HEK293T (cell line): ENCODE measurements around the gene CLEC16A.

Experiments used
- CTCF ChIA-PET: fragments of 350-600 bp; formaldehyde crosslinking; extraction: SDS; loops from one replicate; lab custom pipeline; 2021; ENCODE audit warnings: antibody characterized with exemption, inconsistent platforms; lab: Yijun Ruan, JAX
- POLR2A ChIA-PET: fragments of 350-600 bp; formaldehyde crosslinking; extraction: SDS; loops from one replicate; lab custom pipeline; 2020; ENCODE audit warnings: antibody characterized with exemption, inconsistent platforms; lab: Yijun Ruan, JAX
- DNase-seq: peaks from one replicate; pipeline ENCODE4 v3.0.0; 2012; ENCODE audit warnings: mixed read lengths; ENCODE audit errors: extremely low spot score
- ARNT ChIP-seq: fragments of 450-650 bp; IDR thresholded peaks from 2 replicates; pipeline ENCODE4 v1.6.1; 2017; ENCODE audit warnings: mild to moderate bottlenecking
- BHLHE40 ChIP-seq: fragments of 450-650 bp; IDR thresholded peaks from 2 replicates; pipeline ENCODE4 v1.6.1; 2016; ENCODE audit warnings: mild to moderate bottlenecking, moderate library complexity, borderline replicate concordance
- CTBP1 ChIP-seq: fragments of 450-650 bp; IDR thresholded peaks from 2 replicates; pipeline ENCODE4 v1.6.1; 2016; ENCODE audit warnings: borderline replicate concordance
- ELF4 ChIP-seq: fragments of 450-650 bp; IDR thresholded peaks from 2 replicates; pipeline ENCODE4 v1.6.1; 2017; ENCODE audit warnings: antibody characterized with exemption
- FOXA1 ChIP-seq: fragments of 450-650 bp; IDR thresholded peaks from 2 replicates; pipeline ENCODE4 v1.6.1; 2016; ENCODE audit warnings: mild to moderate bottlenecking
- FOXK2 ChIP-seq: fragments of 450-650 bp; IDR thresholded peaks from 2 replicates; pipeline ENCODE4 v1.6.1; 2016; ENCODE audit warnings: mild to moderate bottlenecking
- FOXM1 ChIP-seq: fragments of 450-650 bp; IDR thresholded peaks from 2 replicates; pipeline ENCODE4 v1.6.1; 2017; ENCODE audit warnings: mild to moderate bottlenecking, borderline replicate concordance
- HDGF ChIP-seq: fragments of 450-650 bp; IDR thresholded peaks from 2 replicates; pipeline ENCODE4 v1.6.1; 2017; ENCODE audit warnings: antibody characterized with exemption, borderline replicate concordance
- L3MBTL2 ChIP-seq: fragments of 450-650 bp; conservative IDR thresholded peaks from 2 replicates; pipeline ENCODE4 v1.6.1; 2016; ENCODE audit warnings: mild to moderate bottlenecking
- LEF1 ChIP-seq: fragments of 450-650 bp; IDR thresholded peaks from 2 replicates; pipeline ENCODE4 v1.6.1; 2017; ENCODE audit warnings: mild to moderate bottlenecking, borderline replicate concordance
- NFRKB ChIP-seq: fragments of 450-650 bp; IDR thresholded peaks from 2 replicates; pipeline ENCODE4 v1.6.1; 2016; ENCODE audit warnings: mild to moderate bottlenecking, moderate library complexity
- SP1 ChIP-seq: fragments of 450-650 bp; IDR thresholded peaks from 2 replicates; pipeline ENCODE4 v1.6.1; 2017
- SUZ12 ChIP-seq: fragments of 450-650 bp; IDR thresholded peaks from 2 replicates; pipeline ENCODE4 v1.6.1; 2016; ENCODE audit warnings: mild to moderate bottlenecking
- TARDBP ChIP-seq: fragments of 450-650 bp; IDR thresholded peaks from 2 replicates; pipeline ENCODE4 v1.6.1; 2016
- ZNF384 ChIP-seq: fragments of 450-650 bp; IDR thresholded peaks from 2 replicates; pipeline ENCODE4 v1.6.1; 2016
- TF ChIP-seq, protein P1 (sequence below): fragments of 450-650 bp; IDR thresholded peaks from 2 replicates; pipeline ENCODE4 v1.6.1; 2016

The CLEC16A gene

DNA sequence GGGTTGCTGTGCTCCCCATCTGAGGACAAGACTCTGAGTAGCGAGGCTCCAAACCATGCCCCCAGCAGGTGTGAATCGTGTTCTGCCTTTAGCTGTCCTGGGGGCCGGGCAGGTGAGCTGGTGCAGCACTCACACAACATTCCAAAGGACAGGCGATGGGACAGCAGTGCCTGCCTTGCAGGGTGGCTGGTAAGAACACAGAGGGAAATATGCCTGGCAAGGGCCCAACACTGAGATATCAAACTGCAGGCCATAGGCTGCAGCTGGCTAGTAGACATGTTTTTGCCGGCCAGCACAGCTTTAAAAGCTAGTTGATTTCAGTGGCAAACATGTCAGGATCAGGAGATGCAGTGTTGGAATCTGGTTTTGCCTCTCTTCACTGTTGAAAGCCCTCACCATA lies 23.6 kb downstream of the CLEC16A start:
- POLR2A ChIA-PET, result no interaction called here

DNA sequence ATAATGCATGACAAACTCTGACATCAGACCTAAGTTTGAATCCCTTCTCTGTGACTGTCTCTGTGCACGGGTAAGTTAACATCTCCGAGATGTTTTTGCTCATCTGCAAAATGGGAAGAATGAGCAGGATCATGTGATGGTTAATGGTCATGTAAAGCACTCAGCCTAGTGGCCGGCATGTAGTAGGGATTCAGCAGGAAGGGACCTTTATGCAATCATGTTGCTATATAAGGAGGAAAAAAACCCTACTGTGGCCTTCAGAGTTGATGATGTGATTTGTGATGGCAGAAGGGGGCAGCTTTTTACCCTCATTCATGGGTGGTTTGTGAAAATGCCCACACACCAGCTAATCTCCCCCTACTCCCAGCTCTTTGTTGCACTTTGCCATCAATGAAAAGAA lies 24.1 kb downstream of the CLEC16A start:
- no peak for DNase-seq
- TF ChIP-seq HDGF (no peak), L3MBTL2 (no peak), FOXA1 (no peak), BHLHE40 (no peak), ARNT (no peak), FOXM1 (no peak), NFRKB (no peak), CTBP1 (no peak), ELF4 (no peak), SUZ12 (no peak), ZNF384 (no peak)
- CTCF ChIA-PET, result no interaction called here
- POLR2A ChIA-PET, result no interaction called here

More for the DNA sequence above, 23.6 kb downstream of the CLEC16A start:
- TF ChIP-seq HDGF, result no peak
- no peak for TF ChIP-seq TARDBP
- TF ChIP-seq FOXA1, result no peak
- TF ChIP-seq NFRKB, result no peak
- no peak for TF ChIP-seq CTBP1
- no peak for TF ChIP-seq ZNF384
- no peak for TF ChIP-seq SP1
- no peak for TF ChIP-seq L3MBTL2
- TF ChIP-seq, protein P1, sequence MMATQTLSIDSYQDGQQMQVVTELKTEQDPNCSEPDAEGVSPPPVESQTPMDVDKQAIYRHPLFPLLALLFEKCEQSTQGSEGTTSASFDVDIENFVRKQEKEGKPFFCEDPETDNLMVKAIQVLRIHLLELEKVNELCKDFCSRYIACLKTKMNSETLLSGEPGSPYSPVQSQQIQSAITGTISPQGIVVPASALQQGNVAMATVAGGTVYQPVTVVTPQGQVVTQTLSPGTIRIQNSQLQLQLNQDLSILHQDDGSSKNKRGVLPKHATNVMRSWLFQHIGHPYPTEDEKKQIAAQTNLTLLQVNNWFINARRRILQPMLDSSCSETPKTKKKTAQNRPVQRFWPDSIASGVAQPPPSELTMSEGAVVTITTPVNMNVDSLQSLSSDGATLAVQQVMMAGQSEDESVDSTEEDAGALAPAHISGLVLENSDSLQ, result no peak
- CTCF ChIA-PET, result no interaction called here
- DNase-seq, result no peak

DNA sequence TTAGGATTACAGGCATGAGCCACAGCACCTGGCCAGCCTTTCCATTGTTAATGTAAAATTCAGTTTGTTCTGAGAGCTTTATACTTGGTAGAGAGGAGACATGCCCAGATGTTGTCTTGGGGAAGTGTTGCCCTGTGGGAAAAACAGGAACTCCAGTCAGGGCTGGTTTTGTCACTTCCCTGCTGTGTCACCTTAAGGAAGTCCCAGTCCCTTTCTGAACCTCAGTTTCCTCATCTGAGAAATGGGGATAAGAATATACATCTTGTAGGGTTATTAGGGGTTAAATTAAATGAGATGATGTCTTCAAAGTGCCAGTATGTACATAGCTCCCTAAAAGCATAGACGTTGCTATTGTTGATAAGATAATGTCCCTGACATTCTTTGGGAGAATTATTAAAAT lies 25.3 kb downstream of the CLEC16A start:
- TF ChIP-seq SP1 (no peak), SUZ12 (no peak), L3MBTL2 (no peak), FOXM1 (no peak), LEF1 (no peak), NFRKB (no peak), HDGF (no peak), ZNF384 (no peak), CTBP1 (no peak), FOXA1 (no peak), BHLHE40 (no peak), TARDBP (no peak), ELF4 (no peak), ARNT (no peak), FOXK2 (no peak)
- TF ChIP-seq, protein P1, result no peak
- POLR2A ChIA-PET, result no interaction called here

DNA sequence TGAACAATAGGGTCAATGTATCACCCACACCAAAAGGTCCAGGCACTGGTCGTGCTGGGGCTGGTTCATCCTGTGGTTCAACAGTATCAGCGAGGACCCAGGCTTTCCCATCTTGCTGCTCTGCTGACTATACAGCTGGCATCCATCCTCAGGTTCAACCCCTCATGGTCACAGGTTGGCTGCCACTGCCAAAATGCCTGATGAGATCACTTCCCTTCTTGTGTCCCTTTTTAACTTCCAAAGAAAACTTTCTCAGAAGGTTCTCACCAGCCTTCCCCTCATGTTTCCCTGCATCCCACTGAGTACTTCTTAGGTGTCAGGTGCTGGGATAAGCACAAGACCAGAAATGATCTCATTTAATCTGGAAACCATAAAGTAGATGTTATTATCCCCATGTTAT lies 25.7 kb downstream of the CLEC16A start:
- POLR2A ChIA-PET, result interaction anchor here (2.2 kb wide), 1 partner anchor 286 kb away, joined by 12 read pairs; the partner anchor contains the start of gene SOCS1
- DNase-seq, result no peak
- CTCF ChIA-PET, result interaction anchor here (1.3 kb wide), 1 partner anchor 16 kb away, joined by 3 read pairs; no protein-coding TSS in a partner anchor
- TF ChIP-seq NFRKB (no peak), BHLHE40 (no peak), L3MBTL2 (no peak)

More for the DNA sequence above, 25.3 kb downstream of the CLEC16A start:
- CTCF ChIA-PET, result interaction anchor here (1.3 kb wide), 1 partner anchor 16 kb away, joined by 3 read pairs; no protein-coding TSS in a partner anchor
- DNase-seq, result no peak

DNA sequence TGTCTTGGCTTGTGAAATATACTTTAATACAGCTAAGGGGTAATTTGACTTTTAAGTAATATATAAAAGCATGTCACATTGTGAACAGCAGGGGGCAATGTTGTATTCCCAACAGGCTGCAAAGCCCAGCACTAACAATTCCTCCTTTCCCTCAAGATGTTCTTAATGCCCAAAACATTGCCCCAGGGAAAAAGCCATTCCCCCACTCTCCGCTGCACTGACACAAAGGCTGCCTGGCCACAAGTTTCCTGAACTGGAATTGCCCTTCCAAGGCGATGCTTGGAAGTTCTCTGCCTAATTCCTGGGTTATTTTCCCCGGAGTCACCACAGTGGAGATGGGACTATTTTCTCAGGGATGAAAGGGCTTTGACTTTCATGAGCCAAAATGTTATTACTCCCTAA lies 27.2 kb downstream of the CLEC16A start:
- POLR2A ChIA-PET, result interaction anchor here (2.2 kb wide), 1 partner anchor 284 kb away, joined by 12 read pairs; the partner anchor contains the start of gene SOCS1
- CTCF ChIA-PET, result interaction anchor here (0.6 to 1.5 kb wide), 6 partner anchors 12 to 388 kb away, joined by 3 to 5 read pairs (median 3); partner anchors contain the start of gene SOCS1
- peak; percentile 71 for DNase-seq
- TF ChIP-seq ZNF384, result no peak
- TF ChIP-seq HDGF, result no peak
- TF ChIP-seq L3MBTL2, result no peak
- TF ChIP-seq ARNT, result no peak
- no peak for TF ChIP-seq LEF1
- no peak for TF ChIP-seq BHLHE40
- TF ChIP-seq SP1, result no peak
- no peak for TF ChIP-seq FOXK2
- no peak for TF ChIP-seq NFRKB
- TF ChIP-seq FOXA1, result no peak
- TF ChIP-seq FOXM1, result no peak
- no peak for TF ChIP-seq CTBP1
- no peak for TF ChIP-seq TARDBP
- no peak for TF ChIP-seq ELF4
- TF ChIP-seq, protein P1, result no peak
